ENCODE measurements around the gene WNK2. TPM values are rescaled to one million over a fixed set of nuclear protein-coding genes. Genes with fewer than 3 reads are reported as not detected.
"Not testable (repeated sequence)": the region's sequence is repeated elsewhere in the genome, so short reads cannot be mapped to it uniquely, and the experiment has no call there.

Gene WNK2
- total RNA-seq, 1 experiment from 2014 or later: not detected

GRCh38 chr9:93309889-93310425 is 126.0 kb downstream of the WNK2 start:
- H3K36me3 ChIP-seq: no peaks in the 10 kb centered on the region
- H3K27ac ChIP-seq: no peak overlapping the region
- no peak overlapping the region for H3K4me3 ChIP-seq
- no peak for DNase-seq
- no peaks in the 10 kb centered on the region; the same call in 1 of the 2 replicates for H3K27me3 ChIP-seq
- no peaks in the 10 kb centered on the region for H3K4me1 ChIP-seq
- no peaks in the 10 kb centered on the region for H3K9me3 ChIP-seq (replicated peaks)

GRCh38 chr9:93315118-93315517 is 131.2 kb downstream of the WNK2 start:
- no peak overlapping the region for H3K27ac ChIP-seq
- no peak overlapping the region for H3K4me3 ChIP-seq
- DNase-seq: no peak
- H3K4me1 ChIP-seq: peaks cover 4% of the 10 kb centered on the region
- peaks cover 12% of the 10 kb centered on the region for H3K27me3 ChIP-seq
- no peaks in the 10 kb centered on the region for H3K9me3 ChIP-seq (replicated peaks)
- H3K36me3 ChIP-seq: no peaks in the 10 kb centered on the region

- H3K9me3 ChIP-seq (replicated peaks): no peaks in the 10 kb centered on the region
- DNase-seq: no peak
- H3K27me3 ChIP-seq: peaks cover 12% of the 10 kb centered on the region
- H3K4me1 ChIP-seq: peaks cover 10% of the 10 kb centered on the region
- no peak overlapping the region for H3K27ac ChIP-seq
- H3K4me3 ChIP-seq: no peak overlapping the region
- H3K36me3 ChIP-seq: no peaks in the 10 kb centered on the region
These were observed 132.0 kb downstream of the WNK2 start for GRCh38 chr9:93315960-93316359.

- H3K36me3 ChIP-seq: no peaks in the 10 kb centered on the region
- no peak for DNase-seq
- no peak overlapping the region for H3K4me3 ChIP-seq
- H3K4me1 ChIP-seq: peaks cover 10% of the 10 kb centered on the region
- no peaks in the 10 kb centered on the region for H3K9me3 ChIP-seq (replicated peaks)
- no peak overlapping the region for H3K27ac ChIP-seq
- peaks cover 12% of the 10 kb centered on the region for H3K27me3 ChIP-seq
These were observed 133.0 kb downstream of the WNK2 start for GRCh38 chr9:93316726-93317494.

GRCh38 chr9:93317495-93318094 is 133.7 kb downstream of the WNK2 start:
- H3K4me3 ChIP-seq: no peak overlapping the region
- no peak for DNase-seq
- peaks cover 10% of the 10 kb centered on the region for H3K4me1 ChIP-seq
- no peaks in the 10 kb centered on the region for H3K36me3 ChIP-seq
- H3K27me3 ChIP-seq: peaks cover 12% of the 10 kb centered on the region
- H3K9me3 ChIP-seq (replicated peaks): no peaks in the 10 kb centered on the region
- H3K27ac ChIP-seq: no peak overlapping the region

GRCh38 chr9:93318480-93318879 is 134.5 kb downstream of the WNK2 start:
- no peak for DNase-seq
- H3K27me3 ChIP-seq: peaks cover 12% of the 10 kb centered on the region
- no peaks in the 10 kb centered on the region for H3K9me3 ChIP-seq (replicated peaks)
- no peaks in the 10 kb centered on the region for H3K36me3 ChIP-seq
- no peak overlapping the region for H3K4me3 ChIP-seq
- H3K4me1 ChIP-seq: peaks cover 10% of the 10 kb centered on the region
- no peak overlapping the region for H3K27ac ChIP-seq

- DNase-seq: no peak
- no peaks in the 10 kb centered on the region for H3K9me3 ChIP-seq (replicated peaks)
- H3K27ac ChIP-seq: no peak overlapping the region
- H3K4me3 ChIP-seq: no peak overlapping the region
- H3K4me1 ChIP-seq: peaks cover 10% of the 10 kb centered on the region
- H3K36me3 ChIP-seq: no peaks in the 10 kb centered on the region
- H3K27me3 ChIP-seq: peaks cover 12% of the 10 kb centered on the region
These were observed 135.5 kb downstream of the WNK2 start for GRCh38 chr9:93319301-93319991.

- Histone ChIP-seq H3K36me3 (no peaks in the 10 kb centered on the region), H3K4me3 (no peak overlapping the region), H3K4me1 (peaks cover 10% of the 10 kb centered on the region), H3K27ac (no peak overlapping the region), H3K27me3 (peaks cover 12% of the 10 kb centered on the region), H3K9me3 (replicated peaks) (no peaks in the 10 kb centered on the region)
- peak; percentile 84 to 85 for DNase-seq
These were observed 136.1 kb downstream of the WNK2 start for GRCh38 chr9:93319992-93320500.

GRCh38 chr9:93320591-93321219 is 136.8 kb downstream of the WNK2 start:
- Histone ChIP-seq H3K27me3 (peaks cover 12% of the 10 kb centered on the region), H3K4me3 (no peak overlapping the region), H3K27ac (no peak overlapping the region), H3K9me3 (replicated peaks) (no peaks in the 10 kb centered on the region), H3K4me1 (peaks cover 10% of the 10 kb centered on the region), H3K36me3 (no peaks in the 10 kb centered on the region)
- no peak for DNase-seq

- H3K9me3 ChIP-seq (replicated peaks): no peaks in the 10 kb centered on the region
- no peak overlapping the region for H3K4me3 ChIP-seq
- no peaks in the 10 kb centered on the region for H3K36me3 ChIP-seq
- H3K27me3 ChIP-seq: peaks cover 11% of the 10 kb centered on the region
- DNase-seq: no peak
- H3K27ac ChIP-seq: no peak overlapping the region
- peaks cover 10% of the 10 kb centered on the region for H3K4me1 ChIP-seq
These were observed 137.3 kb downstream of the WNK2 start for GRCh38 chr9:93321220-93321610.

- not testable (repeated sequence) for H3K36me3 ChIP-seq; H3K9me3 ChIP-seq (replicated peaks); DNase-seq; H3K27ac ChIP-seq; H3K27me3 ChIP-seq; H3K4me3 ChIP-seq
- peaks cover 10% of the 10 kb centered on the region for H3K4me1 ChIP-seq
These were observed 139.6 kb downstream of the WNK2 start for GRCh38 chr9:93323446-93323954.

- Histone ChIP-seq H3K27me3 (peaks cover 2% of the 10 kb centered on the region; the same call in 1 of the 2 replicates), H3K9me3 (replicated peaks) (no peaks in the 10 kb centered on the region), H3K4me3 (no peak overlapping the region), H3K27ac (no peak overlapping the region), H3K36me3 (no peaks in the 10 kb centered on the region), H3K4me1 (peaks cover 10% of the 10 kb centered on the region)
- no peak for DNase-seq
These were observed 140.4 kb downstream of the WNK2 start for GRCh38 chr9:93324191-93324834.

- Histone ChIP-seq H3K27ac (no peak overlapping the region), H3K4me1 (peaks cover 3% of the 10 kb centered on the region), H3K9me3 (replicated peaks) (no peaks in the 10 kb centered on the region), H3K36me3 (no peaks in the 10 kb centered on the region), H3K4me3 (no peak overlapping the region), H3K27me3 (no peaks in the 10 kb centered on the region; the same call in 1 of the 2 replicates)
- DNase-seq: no peak
These were observed 141.5 kb downstream of the WNK2 start for GRCh38 chr9:93325307-93326035.

Measured in SJCRH30 (cell line).